Heart right ventricle (tissue), 16 donors: ENCODE results near the gene DUSP1. TPM values are rescaled to one million over a fixed set of nuclear protein-coding genes. Genes with fewer than 3 reads are reported as not detected.
A peak's percentile ranks its signal among the peaks of the same experiment; 100 is the strongest.

Source experiments
- ATAC-seq, 8 donors: fragments of 200-7000 bp; cut with Tn5 transposase; one replicate each; pipeline ENCODE4 v1.9.1; 2020; ENCODE audit warnings: mild to moderate bottlenecking in 8 of 8, moderate library complexity in 8 of 8, moderate number of reproducible peaks in 1 of 8
- DNase-seq, 2 donors: peaks; one replicate each; pipeline ENCODE4 v3.0.0-alpha.2; 2020
- H3K27ac ChIP-seq, 10 donors: fragments of 200-600 bp; sonication (generic) in 2 of 10; one replicate each; pipeline versions ENCODE4 v1.5.0 to v1.8.0; 2020 to 2022; ENCODE audit warnings: mild to moderate bottlenecking in 3 of 10
- H3K27me3 ChIP-seq, 7 donors: fragments of 200-600 bp; one replicate each; pipeline ENCODE4 v1.8.0; 2021 to 2022; ENCODE audit warnings: mild to moderate bottlenecking in 2 of 7
- H3K36me3 ChIP-seq, 9 donors: fragments of 200-600 bp; sonication (generic) in 1 of 9; one replicate each; pipeline versions ENCODE4 v1.5.0 to v1.8.0; 2020 to 2022; ENCODE audit warnings: mild to moderate bottlenecking in 2 of 9
- H3K4me1 ChIP-seq, 9 donors: fragments of 200-600 bp; sonication (generic) in 1 of 9; one replicate each; pipeline versions ENCODE4 v1.5.0 to v1.8.0; 2020 to 2022; ENCODE audit warnings: mild to moderate bottlenecking in 4 of 9
- H3K4me3 ChIP-seq, 10 donors: fragments of 200-600 bp; sonication (generic) in 2 of 10; one replicate each; pipeline versions ENCODE4 v1.5.0 to v1.8.0; 2020 to 2022; ENCODE audit warnings: mild to moderate bottlenecking in 7 of 10, moderate library complexity in 2 of 10
- H3K9me3 ChIP-seq, 11 donors: fragments of 200-600 bp in 10 of 11; sonication (generic) in 2 of 11; one replicate each; pipeline versions ENCODE4 v1.5.0 to v1.8.0; 2013 to 2022; ENCODE audit warnings: mild to moderate bottlenecking in 2 of 11, control low read depth in 1 of 11, moderate library complexity in 1 of 11
- CTCF ChIP-seq, 9 donors: fragments of 200-600 bp; sonication (generic) in 2 of 9; IDR thresholded peaks; one replicate each; pipeline versions ENCODE4 v1.5.0 to v1.8.0; 2021 to 2022; ENCODE audit warnings: antibody characterized with exemption in 9 of 9, mild to moderate bottlenecking in 5 of 9, moderate library complexity in 1 of 9
- WGBS, 2 donors: extraction: QIAGEN DNeasy Blood & Tissue Kit; methylation state at CpG; one replicate each; pipeline ENCODE4 v1.1.7; 2013; ENCODE audit warnings: inconsistent platforms in 1 of 2; 5-methylcytosine and 5-hydroxymethylcytosine counted together
- intact Hi-C, 10 donors: fragments of 100-400 bp; cut with DNase I; formaldehyde crosslinking; loops; one replicate each; pipeline versions ENCODE4 v1.11.1 to v1.14.2; 2022
- polyA plus RNA-seq, 2 donors: library from polyadenylated mRNA; stranded (reverse); fragments of 200-250 nt; gene quantifications; one replicate each; pipeline ENCODE4 v1.2.3, GENCODE V29; 2013
- total RNA-seq, 10 donors: library from RNA; stranded (reverse); fragmentation: NEBNext Ultra II Directional in 3 of 10; extraction: Animal tissue kit (Norgen Biotek cat#: 25700) in 3 of 10; gene quantifications; one replicate each; pipeline versions ENCODE4 v1.2.1 to v1.2.4, GENCODE V29; 2021 to 2023
- donor health status: Arrhythmogenic right ventricular cardiomyopathy.
- donor health status: ischemic (EF 13 %, LVEDD 7.1; RV severe dilation, severe dysfunction).
- donor health status: healthy with polysubstance abuse.
- donor health status: DM: no; HTN: yes; CAD: no.
- donor health status: DM: no; HTN: no; CAD: no.
- donor health status: ischemic (EF 25% LVEDD 6.9; RV normal size, moderate dysfunction).
- donor health status: ischemic (EF 25% LVEDD 5.7; RV mildly dilated, moderate dysfunction).
- donor health status: healthy.
- donor health status: DM: yes; HTN: yes; CAD: no.
- donor health status: Ischemic cardiomyopathy.
- donor health status: ischemic (EF 35%, LVEDD 5.7; RV mildly dilated, moderate dysfunction).
- donor health status: nonischemic (EF 11% LVEDD 7.7; RV severe dilation, severe dysfunction).
- donor health status: DM: yes; HTN: yes; CAD: no.
- donor health status: PGD.
- donor health status: ischemic (EF 29% LVEDD 5.4; RV normal size, mild dysfunction).
- donor health status: nonischemic (EF 23%, LVEDD 6.1; RV moderate dilation, normal function).

DUSP1 gene
- total and polyA plus RNA-seq, 12 donors = 33.3 to 215 (median 125) TPM

GRCh38 chr5:172758834-172759149, 12.2 kb downstream of the DUSP1 start:
- WGBS, 2 donors = 59 to 66% methylated on average over 6 of the region's 6 CpGs
- ATAC-seq (peak in 2 of 8 donors; percentile 21 to 75), DNase-seq (no peak)
- Histone ChIP-seq H3K27me3 (no peaks in the 10 kb centered on the region), H3K4me1 (peaks cover 0 to 23% (median 11%) of the 10 kb centered on the region in 9 donors), H3K9me3 (peaks cover 0 to 28% (median 9%) of the 10 kb centered on the region in 11 donors), H3K36me3 (no peaks in the 10 kb centered on the region), H3K27ac (peak overlapping the region in 7 of 10 donors; percentile 50 to 83 (median 62)), H3K4me3 (no peak overlapping the region)
- intact Hi-C loops = no loop called here
- TF ChIP-seq CTCF (IDR thresholded peaks at IDR 0.05) = no peak

GRCh38 chr5:172758077-172758833, 12.7 kb downstream of the DUSP1 start:
- H3K9me3 ChIP-seq = peaks cover 0 to 28% (median 9%) of the 10 kb centered on the region in 11 donors
- ATAC-seq = peak; percentile 32 to 84 (median 62)
- no peak for TF ChIP-seq CTCF (IDR thresholded peaks at IDR 0.05)
- no peaks in the 10 kb centered on the region for H3K36me3 ChIP-seq
- DNase-seq = no peak
- H3K27me3 ChIP-seq = no peaks in the 10 kb centered on the region
- intact Hi-C loops = no loop called here
- WGBS, 2 donors = 43 to 55% methylated on average over 19 of the region's 19 CpGs
- peak overlapping the region; percentile 37 to 83 (median 52) for H3K27ac ChIP-seq
- H3K4me3 ChIP-seq = no peak overlapping the region
- H3K4me1 ChIP-seq = peaks cover 0 to 21% (median 11%) of the 10 kb centered on the region in 9 donors

- no peak overlapping the region for H3K4me3 ChIP-seq
- DNase-seq (no peak), ATAC-seq (peak in 3 of 8 donors; percentile 9 to 20 (median 16))
- WGBS, 2 donors = 87 to 93% methylated on average over 9 of the region's 9 CpGs
- H3K27ac ChIP-seq = peak overlapping the region in 6 of 10 donors; percentile 37 to 83 (median 59)
- peaks cover 0 to 28% (median 9%) of the 10 kb centered on the region in 11 donors for H3K9me3 ChIP-seq
- intact Hi-C loops = no loop called here
- no peak for TF ChIP-seq CTCF (IDR thresholded peaks at IDR 0.05)
- H3K27me3 ChIP-seq = no peaks in the 10 kb centered on the region
- peaks cover 0 to 21% (median 11%) of the 10 kb centered on the region in 9 donors for H3K4me1 ChIP-seq
- no peaks in the 10 kb centered on the region for H3K36me3 ChIP-seq
Observed at GRCh38 chr5:172757394-172758010, 13.5 kb downstream of the DUSP1 start.

GRCh38 chr5:172756764-172757393, 14.1 kb downstream of the DUSP1 start:
- no peak overlapping the region for H3K4me3 ChIP-seq
- DNase-seq (no peak), ATAC-seq (no peak)
- no peaks in the 10 kb centered on the region for H3K36me3 ChIP-seq
- H3K27ac ChIP-seq = peak overlapping the region in 1 of 10 donors; percentile 83
- peaks cover 2 to 22% (median 11%) of the 10 kb centered on the region in 9 donors for H3K4me1 ChIP-seq
- no peaks in the 10 kb centered on the region for H3K27me3 ChIP-seq
- intact Hi-C loops = no loop called here
- WGBS, 2 donors = 84% methylated on average over 10 of the region's 10 CpGs
- peaks cover 0 to 28% (median 9%) of the 10 kb centered on the region in 11 donors for H3K9me3 ChIP-seq
- TF ChIP-seq CTCF (IDR thresholded peaks at IDR 0.05) = no peak
